GM18508 (cell line): Measurements from ENCODE around the gene LOXHD1.

Experiments
- ATAC-seq: cut with Tn5 transposase; IDR thresholded peaks from one replicate; pipeline ENCODE4 v1.9.1; 2021; ENCODE audit warnings: moderate number of reproducible peaks; ENCODE audit not compliant: insufficient read depth, unreplicated experiment

The LOXHD1 gene

GRCh38 chr18:46657115-46657955, at the start of gene LOXHD1:
Gene LOXHD1 (minus strand): TSS chr18:46657220. CDS start chr18:46657033, 187 bp downstream.
- ATAC-seq: no peak

- ATAC-seq: no peak
Measured at GRCh38 chr18:46705521-46705920, 48.5 kb upstream of the LOXHD1 start.

- no peak for ATAC-seq
Measured at GRCh38 chr18:46704816-46705215, 47.8 kb upstream of the LOXHD1 start.

GRCh38 chr18:46704189-46704588, 47.2 kb upstream of the LOXHD1 start:
- ATAC-seq: no peak

- no peak for ATAC-seq
Measured at GRCh38 chr18:46702471-46702870, 45.5 kb upstream of the LOXHD1 start.

- ATAC-seq: no peak
Measured at GRCh38 chr18:46700066-46700824, 43.2 kb upstream of the LOXHD1 start.

- no peak for ATAC-seq
Measured at GRCh38 chr18:46696702-46697101, 39.7 kb upstream of the LOXHD1 start.

GRCh38 chr18:46696268-46696667, 39.2 kb upstream of the LOXHD1 start:
- ATAC-seq: no peak

- ATAC-seq: no peak
Measured at GRCh38 chr18:46693996-46694395, 37.0 kb upstream of the LOXHD1 start.

GRCh38 chr18:46688853-46689525, 32.0 kb upstream of the LOXHD1 start:
- ATAC-seq: no peak

- no peak for ATAC-seq
Measured at GRCh38 chr18:46686186-46686585, 29.2 kb upstream of the LOXHD1 start.

- no peak for ATAC-seq
Measured at GRCh38 chr18:46683252-46683651, 26.2 kb upstream of the LOXHD1 start.

- ATAC-seq: no peak
Measured at GRCh38 chr18:46680784-46681695, 24.0 kb upstream of the LOXHD1 start.

GRCh38 chr18:46679846-46680598, 23.0 kb upstream of the LOXHD1 start:
- ATAC-seq: no peak

- ATAC-seq: no peak
Measured at GRCh38 chr18:46678785-46679399, 21.9 kb upstream of the LOXHD1 start.

- ATAC-seq: no peak
Measured at GRCh38 chr18:46678041-46678440, 21.0 kb upstream of the LOXHD1 start.

GRCh38 chr18:46677611-46678010, 20.6 kb upstream of the LOXHD1 start:
- ATAC-seq: no peak

GRCh38 chr18:46676182-46676835, 19.3 kb upstream of the LOXHD1 start:
- ATAC-seq: no peak
